HepG2 (cell line): Measurements from ENCODE around the gene CSDE1. TPM values are rescaled to one million over a fixed set of nuclear protein-coding genes. Genes with fewer than 3 reads are reported as not detected.

Source experiments
- BORCS8-MEF2B ChIP-seq: sonication (generic); formaldehyde crosslinking; IDR thresholded peaks from 2 replicates; pipeline ENCODE4 v1.8.0; 2022; ENCODE audit warnings: mild to moderate bottlenecking, missing genetic modification reagents
- HOXA9 ChIP-seq: sonication (generic); formaldehyde crosslinking; IDR thresholded peaks from 2 replicates; pipeline ENCODE4 v1.8.1; 2022; ENCODE audit warnings: missing genetic modification reagents, mild to moderate bottlenecking, moderate library complexity, borderline replicate concordance
- KLF15 ChIP-seq: sonication (generic); formaldehyde crosslinking; IDR thresholded peaks from 2 replicates; pipeline ENCODE4 v1.8.1; 2023; ENCODE audit warnings: borderline replicate concordance, mild to moderate bottlenecking, inconsistent platforms, missing genetic modification reagents, mixed read lengths
- MTF1 ChIP-seq: sonication (generic); formaldehyde crosslinking; IDR thresholded peaks from 2 replicates; pipeline ENCODE4 v1.5.0; 2020; ENCODE audit warnings: missing genetic modification reagents
- MYC ChIP-seq: sonication (generic); formaldehyde crosslinking; IDR thresholded peaks from 2 replicates; pipeline ENCODE4 v1.9.0; 2021; ENCODE audit warnings: missing genetic modification reagents, borderline replicate concordance
- PHF21A ChIP-seq: sonication (generic); formaldehyde crosslinking; IDR thresholded peaks from 2 replicates; pipeline ENCODE4 v1.5.0; 2020; ENCODE audit warnings: mild to moderate bottlenecking, missing genetic modification reagents
- PHF8 ChIP-seq: sonication (generic); formaldehyde crosslinking; IDR thresholded peaks from 2 replicates; pipeline ENCODE4 v1.5.0; 2020; ENCODE audit warnings: missing genetic modification reagents
- REST ChIP-seq, 2 experiments: IDR thresholded peaks; 2 replicates each; pipeline ENCODE4 v1.6.1; 2011 to 2012; ENCODE audit warnings: low read length in 2 of 2, borderline replicate concordance in 1 of 2, low read depth in 1 of 2, mild to moderate bottlenecking in 1 of 2, moderate library complexity in 1 of 2
- RFXAP ChIP-seq: sonication (generic); formaldehyde crosslinking; IDR thresholded peaks from 2 replicates; pipeline ENCODE4 v1.4.0; 2020; ENCODE audit warnings: missing genetic modification reagents, borderline replicate concordance
- SP1 ChIP-seq, 2 experiments: fragments of 450-650 bp in 1 of 2; sonication (generic) in 1 of 2; formaldehyde crosslinking in 1 of 2; IDR thresholded peaks; 2 replicates each; pipeline versions ENCODE4 v1.4.0 to v1.6.1; 2016 to 2020; ENCODE audit warnings: missing genetic modification reagents in 1 of 2
- STAG1 ChIP-seq: sonication (generic); formaldehyde crosslinking; IDR thresholded peaks from 2 replicates; pipeline ENCODE4 v1.4.0; 2020; ENCODE audit warnings: missing genetic modification reagents
- STAT6 ChIP-seq: sonication (generic); formaldehyde crosslinking; IDR thresholded peaks from 2 replicates; pipeline ENCODE4 v1.4.0; 2020; ENCODE audit warnings: missing genetic modification reagents, mild to moderate bottlenecking, borderline replicate concordance
- ZFX ChIP-seq: sonication (generic); formaldehyde crosslinking; IDR thresholded peaks from 2 replicates; pipeline ENCODE4 v1.4.0; 2020; ENCODE audit warnings: mild to moderate bottlenecking, low read depth, missing genetic modification reagents, moderate library complexity
- ZNF225 ChIP-seq: sonication (generic); formaldehyde crosslinking; IDR thresholded peaks from 2 replicates; pipeline ENCODE4 v1.4.0; 2020; ENCODE audit warnings: mild to moderate bottlenecking, missing genetic modification reagents
- ZNF672 ChIP-seq: sonication (generic); formaldehyde crosslinking; IDR thresholded peaks from 2 replicates; pipeline ENCODE4 v1.8.1; 2022; ENCODE audit warnings: missing genetic modification reagents
- ZNF724P ChIP-seq: sonication (generic); formaldehyde crosslinking; IDR thresholded peaks from 2 replicates; pipeline ENCODE4 v1.8.0; 2022; ENCODE audit warnings: missing genetic modification reagents, borderline replicate concordance
- ZNF766 ChIP-seq: sonication (generic); formaldehyde crosslinking; IDR thresholded peaks from 2 replicates; pipeline ENCODE4 v1.5.0; 2020; ENCODE audit warnings: missing genetic modification reagents, borderline replicate concordance
- ZNF777 ChIP-seq: sonication (generic); formaldehyde crosslinking; IDR thresholded peaks from 2 replicates; pipeline ENCODE4 v1.4.0; 2020; ENCODE audit warnings: missing genetic modification reagents
- polyA plus RNA-seq, 8 experiments: library from polyadenylated mRNA; depleted of rRNA in 3 of 8; stranded (reverse) in 7 of 8; unstranded in 1 of 8; fragments of >200 nt; fragmentation: Illumina TruSeq in 4 of 8; extraction: Trizol in 4 of 8; gene quantifications; 2 replicates each; pipeline versions ENCODE4 v1.2.1 to v1.2.3, GENCODE V29; 2011 to 2016; ENCODE audit warnings: low read depth in 4 of 8, missing spikeins in 1 of 8, mixed read lengths in 1 of 8; ENCODE audit not compliant: insufficient read depth in 1 of 8
- total RNA-seq, 5 experiments: library from RNA; depleted of rRNA; stranded (reverse); fragments of >200 nt; fragmentation: Illumina TruSeq; extraction: Trizol; gene quantifications; 2 replicates each; pipeline ENCODE4 v1.2.3, GENCODE V29; 2016; ENCODE audit warnings: low read depth in 1 of 5
- TF ChIP-seq, protein P1 (sequence below): IDR thresholded peaks from 2 replicates; pipeline ENCODE4 v1.6.1; 2016; ENCODE audit warnings: missing genetic modification reagents, missing compliant biosample characterization
- TF ChIP-seq, protein P2 (sequence below): sonication (generic); formaldehyde crosslinking; conservative IDR thresholded peaks from 2 replicates; pipeline ENCODE4 v1.8.0; 2022; ENCODE audit warnings: missing genetic modification reagents

The CSDE1 gene
- total and polyA plus RNA-seq, 2 of the 13 experiments (the other 11 are each of a cell fraction or from before 2014, with no cell fraction given): 150 to 313 TPM

GRCh38 chr1:114757455-114758255 lies at the start of gene CSDE1 (continued):
- 0 out of 2 replicates have a peak, but pooled peaks have one; percentile 76 for TF ChIP-seq BORCS8-MEF2B
- TF ChIP-seq ZNF724P (CRISPR knock-in tag): peak; percentile 64; the same call in 1 of the 2 replicates
- TF ChIP-seq MTF1: no peak
- TF ChIP-seq ZNF766 (CRISPR knock-in tag): no peak
- TF ChIP-seq REST (IDR thresholded peaks at IDR 0.05; ENCODE audit: borderline replicate concordance in 1 of 2, low read depth in 1 of 2, low read length in 2 of 2): peak in 1 of 2 experiments; percentile 30; a peak in 1 of 4 replicates
- peak; percentile 76 for TF ChIP-seq ZFX (CRISPR knock-in tag)
- TF ChIP-seq ZNF672 (CRISPR knock-in tag): no peak
- TF ChIP-seq, protein P1, sequence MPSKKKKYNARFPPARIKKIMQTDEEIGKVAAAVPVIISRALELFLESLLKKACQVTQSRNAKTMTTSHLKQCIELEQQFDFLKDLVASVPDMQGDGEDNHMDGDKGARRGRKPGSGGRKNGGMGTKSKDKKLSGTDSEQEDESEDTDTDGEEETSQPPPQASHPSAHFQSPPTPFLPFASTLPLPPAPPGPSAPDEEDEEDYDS (CRISPR knock-in tag): peak; percentile 91
- TF ChIP-seq HOXA9 (CRISPR knock-in tag): peak; percentile 46; the same call in 1 of the 2 replicates
- peak; percentile 47; the same call in 1 of the 2 replicates for TF ChIP-seq MYC (CRISPR knock-in tag)
- TF ChIP-seq SP1 (IDR thresholded peaks at IDR 0.05): peak; percentile 34; the same call in 1 of the 2 replicates
- TF ChIP-seq SP1 (CRISPR knock-in tag; IDR thresholded peaks at IDR 0.05): peak; percentile 79
- peak; percentile 85 for TF ChIP-seq PHF8 (CRISPR knock-in tag)
- TF ChIP-seq STAG1 (CRISPR knock-in tag): peak; percentile 51
- TF ChIP-seq RFXAP: 0 out of 2 replicates have a peak, but pooled peaks have one; percentile 23
- peak; percentile 37; the same call in 1 of the 2 replicates for TF ChIP-seq KLF15
- TF ChIP-seq, protein P2, sequence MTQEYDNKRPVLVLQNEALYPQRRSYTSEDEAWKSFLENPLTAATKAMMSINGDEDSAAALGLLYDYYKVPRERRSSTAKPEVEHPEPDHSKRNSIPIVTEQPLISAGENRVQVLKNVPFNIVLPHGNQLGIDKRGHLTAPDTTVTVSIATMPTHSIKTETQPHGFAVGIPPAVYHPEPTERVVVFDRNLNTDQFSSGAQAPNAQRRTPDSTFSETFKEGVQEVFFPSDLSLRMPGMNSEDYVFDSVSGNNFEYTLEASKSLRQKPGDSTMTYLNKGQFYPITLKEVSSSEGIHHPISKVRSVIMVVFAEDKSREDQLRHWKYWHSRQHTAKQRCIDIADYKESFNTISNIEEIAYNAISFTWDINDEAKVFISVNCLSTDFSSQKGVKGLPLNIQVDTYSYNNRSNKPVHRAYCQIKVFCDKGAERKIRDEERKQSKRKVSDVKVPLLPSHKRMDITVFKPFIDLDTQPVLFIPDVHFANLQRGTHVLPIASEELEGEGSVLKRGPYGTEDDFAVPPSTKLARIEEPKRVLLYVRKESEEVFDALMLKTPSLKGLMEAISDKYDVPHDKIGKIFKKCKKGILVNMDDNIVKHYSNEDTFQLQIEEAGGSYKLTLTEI (CRISPR knock-in tag): no peak
- 0 out of 2 replicates have a peak, but pooled peaks have one; percentile 29 for TF ChIP-seq ZNF777 (CRISPR knock-in tag)
- TF ChIP-seq PHF21A (CRISPR knock-in tag): peak; percentile 66
- no peak; the same call in 1 of the 2 replicates for TF ChIP-seq STAT6 (CRISPR knock-in tag)
- TF ChIP-seq ZNF225 (CRISPR knock-in tag): peak; percentile 76
